ENCODE measurements around the gene SEMA4C.

DNA sequence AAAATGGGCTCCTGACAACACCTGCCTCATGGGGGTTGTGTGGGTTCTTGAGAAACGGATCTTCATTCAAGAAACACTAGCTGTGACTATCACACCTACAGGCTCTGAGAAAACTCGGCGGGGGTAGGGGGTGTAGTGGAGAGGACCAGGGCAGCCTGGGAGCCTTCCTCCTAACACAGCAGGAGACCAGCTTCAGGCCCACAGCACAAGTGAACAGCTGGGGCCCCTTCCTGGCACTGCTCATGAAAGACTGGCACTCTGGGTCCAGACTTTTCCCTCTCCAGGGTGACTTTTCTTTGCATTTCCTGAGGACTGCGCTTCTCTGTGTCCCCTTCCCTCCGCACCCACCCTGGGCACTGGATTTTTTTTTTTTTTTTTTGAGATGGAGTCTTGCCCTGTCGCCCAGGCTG, 7.2 kb upstream of the SEMA4C start:
- TF ChIP-seq CTCF (IDR thresholded peaks at IDR 0.05; ENCODE audit: poor library complexity, severe bottlenecking) (no peak), SMC3 (conservative IDR thresholded peaks at IDR 0.05; ENCODE audit: poor library complexity) (no peak), RAD21 (conservative IDR thresholded peaks at IDR 0.05) (no peak), EP300 (conservative IDR thresholded peaks at IDR 0.05; ENCODE audit: poor library complexity, severe bottlenecking) (no peak), MXI1 (conservative IDR thresholded peaks at IDR 0.05; ENCODE audit: poor library complexity, severe bottlenecking) (no peak), EZH2 (IDR thresholded peaks at IDR 0.05; ENCODE audit: borderline replicate concordance, insufficient read depth, low read length, poor library complexity, severe bottlenecking) (no peak)
- TF ChIP-seq, protein P1, sequence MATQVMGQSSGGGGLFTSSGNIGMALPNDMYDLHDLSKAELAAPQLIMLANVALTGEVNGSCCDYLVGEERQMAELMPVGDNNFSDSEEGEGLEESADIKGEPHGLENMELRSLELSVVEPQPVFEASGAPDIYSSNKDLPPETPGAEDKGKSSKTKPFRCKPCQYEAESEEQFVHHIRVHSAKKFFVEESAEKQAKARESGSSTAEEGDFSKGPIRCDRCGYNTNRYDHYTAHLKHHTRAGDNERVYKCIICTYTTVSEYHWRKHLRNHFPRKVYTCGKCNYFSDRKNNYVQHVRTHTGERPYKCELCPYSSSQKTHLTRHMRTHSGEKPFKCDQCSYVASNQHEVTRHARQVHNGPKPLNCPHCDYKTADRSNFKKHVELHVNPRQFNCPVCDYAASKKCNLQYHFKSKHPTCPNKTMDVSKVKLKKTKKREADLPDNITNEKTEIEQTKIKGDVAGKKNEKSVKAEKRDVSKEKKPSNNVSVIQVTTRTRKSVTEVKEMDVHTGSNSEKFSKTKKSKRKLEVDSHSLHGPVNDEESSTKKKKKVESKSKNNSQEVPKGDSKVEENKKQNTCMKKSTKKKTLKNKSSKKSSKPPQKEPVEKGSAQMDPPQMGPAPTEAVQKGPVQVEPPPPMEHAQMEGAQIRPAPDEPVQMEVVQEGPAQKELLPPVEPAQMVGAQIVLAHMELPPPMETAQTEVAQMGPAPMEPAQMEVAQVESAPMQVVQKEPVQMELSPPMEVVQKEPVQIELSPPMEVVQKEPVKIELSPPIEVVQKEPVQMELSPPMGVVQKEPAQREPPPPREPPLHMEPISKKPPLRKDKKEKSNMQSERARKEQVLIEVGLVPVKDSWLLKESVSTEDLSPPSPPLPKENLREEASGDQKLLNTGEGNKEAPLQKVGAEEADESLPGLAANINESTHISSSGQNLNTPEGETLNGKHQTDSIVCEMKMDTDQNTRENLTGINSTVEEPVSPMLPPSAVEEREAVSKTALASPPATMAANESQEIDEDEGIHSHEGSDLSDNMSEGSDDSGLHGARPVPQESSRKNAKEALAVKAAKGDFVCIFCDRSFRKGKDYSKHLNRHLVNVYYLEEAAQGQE (IDR thresholded peaks at IDR 0.05; ENCODE audit: borderline replicate concordance): no peak

Data from neural cell (in vitro differentiated cells).